Measurements from ENCODE around the gene LIPT2. TPM values are rescaled to one million over a fixed set of nuclear protein-coding genes. Genes with fewer than 3 reads are reported as not detected.

The LIPT2 gene
- total RNA-seq, 1 donor, result 12.7 TPM

GRCh38 chr11:74466916-74467885 lies 26.3 kb downstream of the LIPT2 start, which contains the start of gene KCNE3:
Gene KCNE3, minus strand, starts transcription at chr11:74467549. Its CDS starts 9,986 bp downstream, at chr11:74457563.
- peak in 1 of 3 donors; percentile 11 for DNase-seq (ENCODE audit: low read depth in 2 of 3, low spot score in 2 of 3)

- DNase-seq (ENCODE audit: low read depth in 2 of 3, low spot score in 2 of 3), result no peak
Measured at GRCh38 chr11:74465291-74465708, 28.2 kb downstream of the LIPT2 start.

- no peak for DNase-seq (ENCODE audit: low read depth in 2 of 3, low spot score in 2 of 3)
Measured at GRCh38 chr11:74464746-74465145, 28.8 kb downstream of the LIPT2 start.

GRCh38 chr11:74463216-74463615 lies 30.3 kb downstream of the LIPT2 start:
- no peak for DNase-seq (ENCODE audit: low read depth in 2 of 3, low spot score in 2 of 3)

- no peak for DNase-seq (ENCODE audit: low read depth in 2 of 3, low spot score in 2 of 3)
Measured at GRCh38 chr11:74462631-74463030, 30.9 kb downstream of the LIPT2 start.

GRCh38 chr11:74462009-74462408 lies 31.5 kb downstream of the LIPT2 start:
- DNase-seq (ENCODE audit: low read depth in 2 of 3, low spot score in 2 of 3), result peak in 1 of 3 donors; percentile 26

- peak in 1 of 3 donors; percentile 70 for DNase-seq (ENCODE audit: low read depth in 2 of 3, low spot score in 2 of 3)
Measured at GRCh38 chr11:74460481-74461154, 32.9 kb downstream of the LIPT2 start.

GRCh38 chr11:74460065-74460464 lies 33.5 kb downstream of the LIPT2 start:
- DNase-seq (ENCODE audit: low read depth in 2 of 3, low spot score in 2 of 3), result no peak

GRCh38 chr11:74459584-74459983 lies 33.9 kb downstream of the LIPT2 start:
- DNase-seq (ENCODE audit: low read depth in 2 of 3, low spot score in 2 of 3), result no peak

GRCh38 chr11:74457356-74457755 lies 36.2 kb downstream of the LIPT2 start:
- DNase-seq (ENCODE audit: low read depth in 2 of 3, low spot score in 2 of 3), result no peak

GRCh38 chr11:74453373-74453975 lies 40.0 kb downstream of the LIPT2 start:
- DNase-seq (ENCODE audit: low read depth in 2 of 3, low spot score in 2 of 3), result peak; percentile 21 to 70 (median 51)

GRCh38 chr11:74452366-74452765 lies 41.2 kb downstream of the LIPT2 start:
- DNase-seq (ENCODE audit: low read depth in 2 of 3, low spot score in 2 of 3), result no peak

- no peak for DNase-seq (ENCODE audit: low read depth in 2 of 3, low spot score in 2 of 3)
Measured at GRCh38 chr11:74450318-74450717, 43.2 kb downstream of the LIPT2 start.

- peak; percentile 23 to 88 (median 71) for DNase-seq (ENCODE audit: low read depth in 2 of 3, low spot score in 2 of 3)
Measured at GRCh38 chr11:74449369-74449931, 44.1 kb downstream of the LIPT2 start.

GRCh38 chr11:74447720-74448119 lies 45.8 kb downstream of the LIPT2 start:
- DNase-seq (ENCODE audit: low read depth in 2 of 3, low spot score in 2 of 3), result no peak

GRCh38 chr11:74446532-74446938 lies 47.0 kb downstream of the LIPT2 start:
- no peak for DNase-seq (ENCODE audit: low read depth in 2 of 3, low spot score in 2 of 3)

GRCh38 chr11:74444173-74444826 lies 49.2 kb downstream of the LIPT2 start:
- no peak for DNase-seq (ENCODE audit: low read depth in 2 of 3, low spot score in 2 of 3)

GRCh38 chr11:74443071-74443864 lies 50.3 kb downstream of the LIPT2 start:
- no peak for DNase-seq (ENCODE audit: low read depth in 2 of 3, low spot score in 2 of 3)

GRCh38 chr11:74442636-74443035 lies 50.9 kb downstream of the LIPT2 start:
- DNase-seq (ENCODE audit: low read depth in 2 of 3, low spot score in 2 of 3), result no peak
